Measurements from ENCODE around the gene JAKMIP1. TPM values are rescaled to one million over a fixed set of nuclear protein-coding genes. Genes with fewer than 3 reads are reported as not detected.

Gene JAKMIP1
- total RNA-seq, 1 experiment from 2014 or later: not detected

- Histone ChIP-seq H3K9me3 (ENCODE audit: control insufficient read depth, insufficient read depth, low read depth, low read length) (no peaks in the 10 kb centered on the region), H3K27ac (ENCODE audit: low read length) (no peak overlapping the region), H3K36me3 (ENCODE audit: control insufficient read depth, insufficient read depth, low read length) (no peaks in the 10 kb centered on the region), H3K4me1 (ENCODE audit: control insufficient read depth, insufficient read depth, low read length) (no peaks in the 10 kb centered on the region), H3K4me3 (ENCODE audit: low read depth in 2 of 2, low read length in 2 of 2) (no peak overlapping the region), H3K27me3 (ENCODE audit: control insufficient read depth, insufficient read depth, low read length) (no peaks in the 10 kb centered on the region)
- POLR2A ChIA-PET: no interaction called here
- TF ChIP-seq POLR2AphosphoS5 (IDR thresholded peaks at IDR 0.05; ENCODE audit: low read depth, low read length) (no peak), TCF7L2 (IDR thresholded peaks at IDR 0.05; ENCODE audit: low read depth, low read length) (no peak), CTCF (IDR thresholded peaks at IDR 0.05) (no peak), REST (IDR thresholded peaks at IDR 0.05; ENCODE audit: insufficient read depth in 1 of 2, low read depth in 2 of 2, low read length in 1 of 2) (no peak), SIN3A (IDR thresholded peaks at IDR 0.05; ENCODE audit: borderline replicate concordance, insufficient read depth, low read depth, low read length) (no peak)
- no peak for DNase-seq (ENCODE audit: low read depth, low spot score)
- CTCF ChIA-PET: no interaction called here
- BruUV-seq (replicated peaks): no TSS peak
- intact Hi-C loops (cut with micrococcal nuclease; ENCODE audit: unreplicated experiment) (no loop called here), in situ Hi-C loops (cut with HindIII; ENCODE audit: low pct_unique_long_range_greater_than_20kb, low sequenced_read_pairs) (no loop called here)
- no peak for ATAC-seq
These were observed 186.8 kb downstream of the JAKMIP1 start for GRCh38 chr4:6013564-6013963.

GRCh38 chr4:6012200-6012599, 188.1 kb downstream of the JAKMIP1 start:
- TF ChIP-seq REST (IDR thresholded peaks at IDR 0.05; ENCODE audit: insufficient read depth in 1 of 2, low read depth in 2 of 2, low read length in 1 of 2): no peak
- no peak for TF ChIP-seq SIN3A (IDR thresholded peaks at IDR 0.05; ENCODE audit: borderline replicate concordance, insufficient read depth, low read depth, low read length)
- no peak for TF ChIP-seq POLR2AphosphoS5 (IDR thresholded peaks at IDR 0.05; ENCODE audit: low read depth, low read length)
- TF ChIP-seq TCF7L2 (IDR thresholded peaks at IDR 0.05; ENCODE audit: low read depth, low read length): no peak
- TF ChIP-seq CTCF (IDR thresholded peaks at IDR 0.05): no peak
- Histone ChIP-seq H3K36me3 (ENCODE audit: control insufficient read depth, insufficient read depth, low read length) (no peaks in the 10 kb centered on the region), H3K4me1 (ENCODE audit: control insufficient read depth, insufficient read depth, low read length) (no peaks in the 10 kb centered on the region), H3K27ac (ENCODE audit: low read length) (no peak overlapping the region), H3K27me3 (ENCODE audit: control insufficient read depth, insufficient read depth, low read length) (no peaks in the 10 kb centered on the region), H3K4me3 (ENCODE audit: low read depth in 2 of 2, low read length in 2 of 2) (no peak overlapping the region), H3K9me3 (ENCODE audit: control insufficient read depth, insufficient read depth, low read depth, low read length) (no peaks in the 10 kb centered on the region)
- intact Hi-C loops (cut with micrococcal nuclease; ENCODE audit: unreplicated experiment): no loop called here
- no TSS peak for BruUV-seq (replicated peaks)
- no peak for ATAC-seq
- in situ Hi-C loops (cut with HindIII; ENCODE audit: low pct_unique_long_range_greater_than_20kb, low sequenced_read_pairs): no loop called here
- DNase-seq (ENCODE audit: low read depth, low spot score): no peak
- ChIA-PET POLR2A (no interaction called here), CTCF (no interaction called here)
